Esophagus muscularis mucosa (tissue), 4 donors: ENCODE results near the gene UBL7. TPM values are rescaled to one million over a fixed set of nuclear protein-coding genes. Genes with fewer than 3 reads are reported as not detected.
"Not testable (repeated sequence)": the region's sequence is repeated elsewhere in the genome, so short reads cannot be mapped to it uniquely, and the experiment has no call there.

Experiments used
- DNase-seq: peaks from one replicate; pipeline ENCODE4 v3.0.0-alpha.2; 2017; ENCODE audit errors: extremely low spot score
- H3K27ac ChIP-seq, 4 donors: fragments of 200-600 bp; sonication (generic); replicated peaks in 1 of 4; 1 replicate in 3 of 4; 2 replicates in 1 of 4; pipeline ENCODE4 v1.5.1; 2016 to 2019; ENCODE audit warnings: mild to moderate bottlenecking in 1 of 4
- H3K27me3 ChIP-seq, 4 donors: fragments of 200-600 bp; sonication (generic); one replicate each; pipeline versions ENCODE4 v1.5.1 to v1.6.0; 2016 to 2019
- H3K36me3 ChIP-seq, 4 donors: fragments of 200-600 bp; sonication (generic); one replicate each; pipeline ENCODE4 v1.5.1; 2016 to 2019
- H3K4me1 ChIP-seq, 4 donors: fragments of 200-600 bp; sonication (generic); one replicate each; pipeline ENCODE4 v1.5.1; 2016 to 2019
- H3K4me3 ChIP-seq, 4 donors: fragments of 200-600 bp; sonication (generic); 1 replicate in 2 of 4; 2 replicates in 2 of 4; pipeline ENCODE4 v1.5.1; 2016 to 2019; ENCODE audit warnings: mild to moderate bottlenecking in 4 of 4, moderate library complexity in 1 of 4
- H3K9me3 ChIP-seq, 4 donors: fragments of 200-600 bp; sonication (generic); 1 replicate in 3 of 4; 2 replicates in 1 of 4; pipeline ENCODE4 v1.5.1; 2016 to 2019
- CTCF ChIP-seq, 3 experiments: fragments of 200-600 bp in 2 of 3; fragments of 450-650 bp in 1 of 3; sonication (generic) in 2 of 3; IDR thresholded peaks; one replicate each; pipeline ENCODE4 v1.5.1; 2017 to 2019; ENCODE audit warnings: antibody characterized with exemption in 3 of 3, mild to moderate bottlenecking in 2 of 3, moderate library complexity in 1 of 3
- EP300 ChIP-seq: sonication (generic); formaldehyde crosslinking; IDR thresholded peaks from one replicate; pipeline ENCODE4 v1.6.1; 2017; ENCODE audit warnings: antibody characterized with exemption
- POLR2A ChIP-seq: fragments of 450-650 bp; IDR thresholded peaks from one replicate; pipeline ENCODE4 v1.6.1; 2017; ENCODE audit warnings: antibody characterized with exemption, moderate library complexity, mild to moderate bottlenecking, low read depth
- POLR2AphosphoS5 ChIP-seq, 2 donors: sonication (generic); formaldehyde crosslinking; IDR thresholded peaks; one replicate each; pipeline ENCODE4 v1.6.1; 2017; ENCODE audit warnings: antibody characterized with exemption in 2 of 2
- WGBS: methylation state at CpG from one replicate; pipeline ENCODE4 v1.1.5; 2018; 5-methylcytosine and 5-hydroxymethylcytosine counted together
- intact Hi-C: fragments of 100-400 bp; cut with DNase I; formaldehyde crosslinking; loops from one replicate; pipeline ENCODE4 v1.15.1; 2023
- total RNA-seq, 4 donors: library from RNA; depleted of rRNA; stranded (reverse); fragments of >200 nt; gene quantifications; one replicate each; pipeline versions ENCODE4 v1.1.0 to v1.2.1, GENCODE V29; 2016

UBL7 gene
- total RNA-seq, 4 donors from 2014 or later: 52.7 to 69.7 (median 60.5) TPM

- DNase-seq: no peak
- intact Hi-C loops: loop anchor here (5.0 kb wide), 2 partner anchors 79 to 149 kb away; partner anchors contain the start of gene ARID3B
- Histone ChIP-seq H3K4me3 (no peak overlapping the region), H3K27me3 (no peaks in the 10 kb centered on the region), H3K36me3 (peaks cover 0 to 2% (median under 1%) of the 10 kb centered on the region in 4 donors), H3K27ac (no peak overlapping the region), H3K4me1 (peaks cover 17 to 31% (median 24%) of the 10 kb centered on the region in 4 donors), H3K9me3 (no peaks in the 10 kb centered on the region)
- no peak for TF ChIP-seq EP300
Measured at GRCh38 chr15:74463634-74464033, 2.7 kb upstream of the UBL7 start.

- no peak for DNase-seq
- H3K9me3 ChIP-seq: no peaks in the 10 kb centered on the region
- intact Hi-C loops: loop anchor here (5.0 kb wide), 2 partner anchors 80 to 150 kb away; partner anchors contain the start of gene ARID3B
- peaks cover 0 to 17% (median 14%) of the 10 kb centered on the region in 4 donors for H3K36me3 ChIP-seq
- peak overlapping the region; percentile 71 to 83 (median 78) for H3K4me3 ChIP-seq
- peak overlapping the region; percentile 85 to 93 (median 88) for H3K27ac ChIP-seq
- TF ChIP-seq EP300: no peak
- no peak for TF ChIP-seq CTCF (IDR thresholded peaks at IDR 0.05)
- TF ChIP-seq POLR2A: no peak
- TF ChIP-seq POLR2AphosphoS5 (IDR thresholded peaks at IDR 0.05): no peak
- no peaks in the 10 kb centered on the region for H3K27me3 ChIP-seq
- WGBS: 30% methylated on average over 8 of the region's 8 CpGs
- peaks cover 17 to 31% (median 24%) of the 10 kb centered on the region in 4 donors for H3K4me1 ChIP-seq
Measured at GRCh38 chr15:74461847-74462511, 1.0 kb upstream of the UBL7 start.

DNA sequence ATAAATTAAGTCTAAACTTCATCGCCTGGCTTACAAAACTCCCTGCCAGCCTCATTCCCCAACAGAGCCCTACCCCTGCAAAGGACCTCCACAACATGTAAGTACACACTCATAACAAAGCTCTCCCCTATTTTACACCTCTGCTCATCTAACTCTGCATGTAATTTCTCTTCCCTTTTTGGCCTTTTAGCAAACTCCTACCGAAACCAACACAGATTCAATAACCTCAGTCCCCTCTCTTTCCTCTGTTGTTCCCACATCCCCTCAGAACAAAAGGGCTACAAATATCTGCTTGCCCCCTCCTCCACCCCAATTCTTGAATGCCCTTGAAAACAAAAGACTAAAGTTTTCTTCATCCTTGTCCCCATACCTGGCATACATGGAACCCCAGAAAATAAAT is 662 bp downstream of the UBL7 start:
- no peak for DNase-seq
- H3K4me3 ChIP-seq: peak overlapping the region; percentile 71 to 83 (median 78)
- 42% methylated on average over 2 of the region's 2 CpGs for WGBS
- no peaks in the 10 kb centered on the region for H3K9me3 ChIP-seq
- H3K36me3 ChIP-seq: peaks cover 0 to 34% (median 31%) of the 10 kb centered on the region in 4 donors
- intact Hi-C loops: loop anchor here (5.0 kb wide), 2 partner anchors 82 to 152 kb away; partner anchors contain the start of gene ARID3B
- TF ChIP-seq POLR2A: no peak
- no peak for TF ChIP-seq CTCF (IDR thresholded peaks at IDR 0.05)
- TF ChIP-seq EP300: no peak
- TF ChIP-seq POLR2AphosphoS5 (IDR thresholded peaks at IDR 0.05): no peak
- H3K4me1 ChIP-seq: peaks cover 17 to 31% (median 24%) of the 10 kb centered on the region in 4 donors
- H3K27me3 ChIP-seq: no peaks in the 10 kb centered on the region
- H3K27ac ChIP-seq: peak overlapping the region; percentile 85 to 93 (median 88)

DNA sequence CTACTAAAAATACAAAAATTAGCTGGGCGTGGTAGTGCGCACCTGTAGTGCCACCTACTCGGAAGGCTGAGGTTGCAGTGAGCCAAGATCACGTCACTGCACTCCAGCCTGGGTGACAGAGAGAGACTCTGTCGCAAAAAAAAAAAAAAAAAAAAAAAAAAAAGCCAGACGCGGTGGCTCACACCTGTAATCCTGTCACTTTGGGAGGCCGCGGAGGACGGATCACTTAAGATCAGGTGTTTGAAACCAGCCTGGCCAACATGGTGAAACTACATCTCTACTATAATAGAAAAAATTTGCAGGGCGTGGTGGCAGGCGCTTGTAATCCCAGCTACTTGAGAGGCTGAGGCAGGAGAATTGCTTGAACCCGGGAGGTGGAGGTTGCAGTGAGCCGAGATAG is 1.2 kb downstream of the UBL7 start:
- H3K4me1 ChIP-seq: peaks cover 17 to 31% (median 24%) of the 10 kb centered on the region in 4 donors
- not testable (repeated sequence) for H3K27me3 ChIP-seq, H3K9me3 ChIP-seq, H3K27ac ChIP-seq, DNase-seq
- 90% methylated on average over 14 of the region's 14 CpGs for WGBS
- H3K36me3 ChIP-seq: peaks cover 0 to 39% (median 36%) of the 10 kb centered on the region in 4 donors
- H3K4me3 ChIP-seq: peak overlapping the region in 3 of 4 donors; percentile 71 to 83 (median 78)
- intact Hi-C loops: loop anchor here (5.0 kb wide), 2 partner anchors 83 to 153 kb away; partner anchors contain the start of gene ARID3B

- peaks cover 17 to 31% (median 24%) of the 10 kb centered on the region in 4 donors for H3K4me1 ChIP-seq
- H3K27ac ChIP-seq: no peak overlapping the region
- no peak for TF ChIP-seq CTCF (IDR thresholded peaks at IDR 0.05)
- no peak for TF ChIP-seq POLR2A
- TF ChIP-seq EP300: no peak
- no peak for TF ChIP-seq POLR2AphosphoS5 (IDR thresholded peaks at IDR 0.05)
- 94% methylated on average over 3 of the region's 3 CpGs for WGBS
- H3K4me3 ChIP-seq: no peak overlapping the region
- intact Hi-C loops: no loop called here
- no peaks in the 10 kb centered on the region for H3K9me3 ChIP-seq
- H3K36me3 ChIP-seq: peaks cover 0 to 52% (median 49%) of the 10 kb centered on the region in 4 donors
- no peaks in the 10 kb centered on the region for H3K27me3 ChIP-seq
- DNase-seq: no peak
Measured at GRCh38 chr15:74458473-74458872, 2.5 kb downstream of the UBL7 start.

- H3K4me3 ChIP-seq, H3K27me3 ChIP-seq, H3K27ac ChIP-seq, DNase-seq, intact Hi-C loops, H3K9me3 ChIP-seq: not testable (repeated sequence)
- peaks cover 16 to 21% (median 19%) of the 10 kb centered on the region in 4 donors for H3K4me1 ChIP-seq
- H3K36me3 ChIP-seq: peaks cover 0 to 66% (median 62%) of the 10 kb centered on the region in 4 donors
- 96% methylated on average over 9 of the region's 10 CpGs for WGBS
Measured at GRCh38 chr15:74457036-74457435, 3.9 kb downstream of the UBL7 start.
